Stimulated activated CD4-positive, alpha-beta T cell treated with anti-CD3 and anti-CD28 coated beads, Interleukin-4, amount 100 ng/mL, for 24 hours (primary cell): Measurements from ENCODE around the gene PGBD5.

Experiments used
- DNase-seq: peaks from one replicate; pipeline ENCODE4 v3.0.0-alpha.2; 2020

Gene PGBD5

DNA sequence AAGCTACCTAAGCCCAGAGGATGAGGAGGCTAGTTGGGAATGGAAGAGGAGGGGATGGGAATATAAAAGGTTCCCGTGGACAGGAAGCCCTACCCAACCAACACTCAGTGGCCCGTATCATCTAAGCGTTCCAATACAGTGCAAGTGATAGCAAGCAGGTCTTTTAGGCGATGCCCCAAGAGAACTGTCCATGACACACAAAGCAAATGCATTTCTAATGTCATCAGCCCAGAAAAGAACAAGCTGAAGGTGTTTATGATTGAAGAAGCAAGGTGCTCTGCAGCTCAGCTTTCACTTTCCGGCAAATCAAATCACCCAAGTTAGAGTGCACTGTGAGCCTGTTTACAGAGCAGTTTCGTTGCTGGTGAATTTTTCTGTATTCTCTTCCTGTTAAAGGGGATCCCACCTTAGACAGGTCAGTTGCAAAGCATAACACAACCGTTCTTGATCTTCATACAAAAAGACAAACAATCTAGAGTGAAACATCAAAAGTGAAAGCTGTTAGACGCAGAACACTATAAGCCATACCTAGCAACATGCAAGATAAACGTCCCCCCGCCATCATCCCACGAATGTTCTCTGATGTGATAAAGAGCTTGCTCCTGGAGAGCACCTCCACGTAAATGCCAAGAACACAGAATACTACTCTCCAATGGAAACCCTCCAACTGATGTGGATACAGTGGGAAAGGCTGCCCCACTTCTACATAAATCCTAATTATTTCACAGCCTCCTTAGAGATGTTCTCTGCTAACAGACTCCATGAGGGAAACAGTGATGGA lies 54.0 kb downstream of the PGBD5 start:
- no peak for DNase-seq

DNA sequence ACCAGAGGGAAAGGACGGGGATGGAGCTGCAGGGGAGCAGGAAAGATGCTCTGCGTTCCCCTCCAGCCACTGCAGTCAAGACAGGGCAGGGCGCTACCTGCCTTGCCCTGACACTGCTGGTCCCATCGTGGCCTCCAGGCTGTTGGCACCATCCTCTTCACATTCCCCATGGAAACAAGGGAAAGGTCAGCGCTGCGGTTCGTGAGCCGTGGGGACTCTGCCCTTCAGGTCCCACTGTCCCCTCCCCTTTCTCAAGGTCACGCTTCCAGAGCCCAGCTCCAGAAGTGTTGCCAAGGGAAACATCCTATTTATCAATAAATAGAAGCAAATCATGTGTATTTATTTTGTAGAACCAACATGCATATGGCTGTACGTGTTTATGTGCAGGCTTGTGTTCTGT lies 56.0 kb downstream of the PGBD5 start:
- DNase-seq, result no peak

DNA sequence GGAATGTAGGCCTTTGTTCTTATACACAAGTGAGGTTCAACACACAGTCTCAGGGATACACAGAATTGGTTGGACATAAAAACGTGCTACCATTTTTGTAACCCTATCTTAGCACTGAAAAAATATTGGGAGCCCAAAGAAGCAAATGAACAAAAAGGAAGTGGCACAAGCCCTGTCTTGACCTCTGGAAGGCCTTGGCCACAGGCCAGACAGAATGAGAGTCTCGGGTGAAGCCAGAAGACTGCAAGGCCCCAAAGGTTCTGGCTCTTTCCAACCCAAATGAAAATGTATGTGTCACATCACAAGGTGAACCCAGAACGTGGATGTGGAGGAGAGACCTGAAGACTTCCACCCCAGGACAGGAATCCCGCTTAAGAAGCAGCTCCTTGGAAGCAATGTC lies 57.3 kb downstream of the PGBD5 start:
- DNase-seq, result no peak

DNA sequence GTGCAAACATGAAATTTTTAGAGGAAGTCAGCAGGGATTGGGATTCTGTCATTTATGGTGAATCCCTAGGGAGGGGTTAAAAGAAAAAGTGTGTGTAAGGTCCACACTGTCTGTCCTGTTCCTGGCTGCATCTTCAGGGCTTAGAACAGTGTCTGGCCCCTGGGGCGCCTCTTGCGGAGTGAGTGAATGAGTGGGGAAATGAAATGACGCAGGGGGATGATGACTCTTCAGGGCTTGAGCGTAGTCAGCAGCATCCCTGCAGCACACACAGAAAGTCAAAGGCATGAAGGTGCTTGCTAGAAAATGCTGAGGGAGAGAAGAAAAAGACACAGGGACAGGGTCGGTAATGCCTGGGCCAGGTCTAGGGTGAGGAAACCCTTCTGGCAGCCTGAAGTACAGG lies 57.8 kb downstream of the PGBD5 start:
- no peak for DNase-seq

DNA sequence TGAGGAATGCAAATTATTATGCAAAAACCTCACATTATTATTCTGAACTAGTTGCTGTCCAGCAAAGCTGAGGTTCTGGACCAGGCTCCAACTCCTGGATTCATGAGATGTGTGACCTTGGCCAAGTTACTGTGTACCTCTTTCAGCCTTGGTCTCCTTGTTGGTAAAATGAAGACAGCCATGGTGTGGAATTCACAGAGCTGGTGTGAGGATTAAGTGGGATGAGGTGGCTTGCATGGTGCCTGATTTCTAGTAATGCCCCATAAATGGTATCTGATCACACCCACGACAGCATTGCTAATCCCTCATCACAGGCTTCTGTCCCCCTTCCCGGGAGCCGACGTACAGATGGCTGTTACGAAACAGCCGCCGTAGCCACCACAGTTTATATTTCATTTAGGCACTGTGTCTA lies 59.6 kb downstream of the PGBD5 start:
- DNase-seq, result no peak

DNA sequence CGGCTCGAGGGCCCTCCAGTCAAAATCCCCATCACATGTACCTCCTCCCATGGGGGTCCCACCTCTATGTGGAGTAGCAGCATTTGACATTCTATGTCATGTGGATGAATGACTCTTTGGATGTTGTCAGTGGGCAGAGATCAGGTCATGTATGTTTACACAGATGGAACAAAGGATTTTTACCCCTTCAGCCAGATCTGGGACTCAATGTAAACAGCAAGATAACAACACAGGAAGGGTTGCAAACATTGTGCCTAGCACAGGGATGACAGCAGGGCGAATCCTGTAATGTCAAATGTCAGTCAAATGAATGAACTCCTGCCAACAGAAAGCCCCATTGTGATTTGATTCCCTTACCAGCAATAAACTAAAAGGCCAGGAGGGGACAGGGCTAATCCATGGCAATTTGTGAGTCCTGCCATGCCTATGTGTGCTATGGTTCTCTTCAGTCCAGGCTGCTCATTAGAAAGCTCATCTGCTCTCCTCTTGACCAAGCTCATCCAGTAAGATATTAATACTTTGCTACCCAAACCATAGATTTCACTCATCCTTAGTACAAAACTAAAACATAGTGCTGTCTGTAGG lies 60.3 kb downstream of the PGBD5 start:
- no peak for DNase-seq

DNA sequence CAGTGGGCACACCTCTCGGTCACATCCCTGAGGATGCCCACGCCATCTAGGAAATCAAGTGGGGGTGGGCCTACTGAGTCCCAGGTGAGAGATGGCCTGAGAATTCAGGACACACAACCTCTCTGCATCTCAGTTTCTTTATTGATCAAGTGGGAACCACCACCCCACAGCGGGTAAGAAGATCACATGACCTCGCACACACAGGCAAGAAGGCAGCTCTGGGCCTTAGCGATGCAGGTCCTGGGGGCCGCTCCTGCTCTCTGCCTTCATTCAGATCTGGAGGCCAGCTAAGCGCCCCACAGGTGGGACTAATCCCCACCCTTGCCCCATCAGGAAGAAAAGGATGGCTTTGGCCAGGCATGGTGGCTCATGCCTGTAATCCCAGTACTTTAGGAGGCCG lies 63.2 kb downstream of the PGBD5 start:
- no peak for DNase-seq

DNA sequence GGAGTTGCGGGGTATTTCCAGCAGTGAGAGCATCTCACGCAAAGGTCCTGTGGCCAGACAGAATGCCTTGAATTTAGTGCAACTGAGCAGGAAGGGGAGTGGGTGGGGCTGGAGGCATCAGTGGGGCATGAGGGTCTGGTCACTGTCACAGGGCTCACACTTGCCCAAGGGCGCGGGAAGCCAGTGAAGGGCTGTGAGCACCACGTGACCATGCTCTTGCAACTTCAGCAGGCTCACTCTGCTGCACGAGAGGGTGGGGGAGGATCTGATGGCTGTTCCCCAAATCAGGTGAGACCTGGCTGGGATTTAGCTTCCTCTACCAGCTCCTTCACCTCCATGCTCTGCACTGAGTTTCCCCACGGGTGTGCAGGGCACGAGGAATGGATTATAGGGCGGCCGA lies 64.2 kb downstream of the PGBD5 start:
- DNase-seq, result no peak

DNA sequence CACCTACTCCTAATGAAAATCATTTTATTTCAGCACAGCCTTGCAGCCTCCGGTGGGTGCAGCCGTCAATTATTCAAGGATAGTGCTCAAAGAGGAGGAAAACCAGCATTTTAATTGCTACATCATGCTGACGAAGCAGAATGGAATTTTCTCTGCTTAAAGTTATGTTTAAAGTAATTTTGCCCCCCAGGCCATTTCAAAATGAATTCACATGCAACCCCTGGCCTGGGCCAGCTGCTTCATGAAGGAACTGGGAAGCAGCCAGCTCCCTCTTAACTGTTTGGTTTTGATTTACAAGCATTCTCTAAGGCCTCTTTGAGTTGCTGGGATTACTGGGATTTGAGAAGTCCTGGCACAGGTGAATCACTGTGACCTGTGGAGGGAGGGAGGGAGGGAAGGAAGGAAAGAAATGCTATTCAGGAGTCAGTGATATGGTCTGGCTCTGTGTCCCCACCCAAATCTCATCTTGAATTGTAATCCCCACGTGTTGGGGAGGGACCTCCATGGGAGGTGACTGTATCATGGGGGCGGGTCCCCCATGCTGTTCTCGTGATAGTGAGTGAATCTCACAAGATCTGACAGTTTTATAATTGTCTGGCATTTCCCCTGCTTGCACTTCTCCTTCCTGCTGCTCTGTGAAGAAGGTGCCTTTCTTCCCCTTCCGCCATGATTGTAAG lies 66.0 kb downstream of the PGBD5 start:
- DNase-seq, result no peak

DNA sequence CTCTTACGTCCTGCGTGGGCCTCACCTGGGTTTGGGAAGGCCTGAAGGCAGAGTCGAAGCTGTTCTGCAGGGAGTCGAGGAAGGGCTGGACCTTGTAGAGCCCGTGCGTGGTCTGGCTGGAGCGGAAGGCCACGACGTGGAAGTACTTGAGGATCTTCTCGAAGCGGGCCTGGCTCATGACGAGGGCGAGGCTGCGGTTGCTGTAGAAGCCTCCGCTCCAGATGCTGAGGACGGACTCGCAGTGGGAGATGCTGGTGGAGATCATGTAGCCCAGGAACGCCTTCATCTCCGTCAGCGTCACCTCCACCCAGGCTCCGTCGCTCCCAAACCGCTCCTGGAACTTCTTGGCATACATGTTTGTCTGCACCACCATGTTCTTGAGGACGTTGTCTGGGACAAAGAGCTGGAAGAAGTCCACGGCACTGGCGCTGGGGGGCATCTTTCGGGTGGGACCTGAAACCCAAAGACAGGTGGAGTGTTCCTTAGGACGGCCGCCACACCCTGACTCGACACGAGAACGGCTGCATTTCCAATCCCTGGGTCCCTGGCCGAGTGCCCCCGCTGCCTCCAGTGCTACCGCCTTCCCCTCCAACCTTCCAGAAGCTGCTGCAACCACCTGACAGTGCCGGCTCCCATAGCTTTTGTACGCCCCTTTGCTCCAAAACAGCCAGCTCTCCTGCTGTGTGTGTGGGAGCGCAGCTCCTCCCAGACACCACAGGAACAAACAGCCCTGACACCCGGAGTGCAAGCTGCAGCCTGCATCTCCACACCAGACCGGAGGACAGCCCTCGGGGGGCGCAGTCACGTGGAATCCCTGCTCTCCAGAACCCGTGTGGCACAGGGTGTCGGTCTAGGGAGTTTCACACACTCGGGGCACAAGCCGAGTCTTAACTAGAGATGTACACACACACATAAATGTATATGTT lies 69.0 kb downstream of the PGBD5 start:
- DNase-seq, result no peak

DNA sequence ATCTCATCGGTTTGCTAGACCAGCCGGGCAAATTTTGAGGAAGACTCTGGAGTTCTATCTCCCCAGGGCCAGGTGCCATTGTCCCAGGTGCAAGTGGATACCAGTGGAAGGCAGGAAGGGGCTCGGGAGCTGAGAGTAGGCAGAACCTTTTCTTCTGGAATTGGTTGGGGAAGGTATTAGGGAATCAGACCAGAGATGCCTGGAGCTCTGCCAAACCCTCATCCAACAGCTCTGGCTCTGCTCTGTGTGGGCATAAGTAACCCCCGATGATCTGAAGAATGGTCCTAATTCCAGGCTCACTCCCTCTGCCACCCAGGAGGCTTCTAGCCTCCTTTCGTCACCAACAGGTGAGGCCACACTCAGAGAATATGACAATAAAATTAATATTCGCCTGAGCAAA lies 69.9 kb downstream of the PGBD5 start:
- no peak for DNase-seq

DNA sequence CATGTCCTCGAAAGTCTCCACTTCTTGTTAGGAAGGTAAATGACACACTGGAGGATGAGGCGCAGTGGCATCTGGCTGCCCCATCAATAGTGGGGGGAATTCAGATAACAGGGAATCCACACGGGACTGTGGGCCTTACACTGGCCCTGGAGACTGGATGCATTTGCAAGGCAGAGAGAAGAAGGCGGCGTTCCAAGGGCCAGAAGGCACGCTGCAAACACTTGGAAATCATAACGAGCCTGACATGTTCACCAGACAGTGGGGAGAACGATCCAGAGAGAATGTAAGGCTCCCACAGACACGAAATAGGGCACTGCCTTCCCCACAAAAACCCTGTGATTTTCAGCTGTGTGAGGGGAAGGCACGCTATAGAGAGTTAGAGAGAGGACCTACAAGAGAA lies 70.5 kb downstream of the PGBD5 start:
- DNase-seq, result no peak

DNA sequence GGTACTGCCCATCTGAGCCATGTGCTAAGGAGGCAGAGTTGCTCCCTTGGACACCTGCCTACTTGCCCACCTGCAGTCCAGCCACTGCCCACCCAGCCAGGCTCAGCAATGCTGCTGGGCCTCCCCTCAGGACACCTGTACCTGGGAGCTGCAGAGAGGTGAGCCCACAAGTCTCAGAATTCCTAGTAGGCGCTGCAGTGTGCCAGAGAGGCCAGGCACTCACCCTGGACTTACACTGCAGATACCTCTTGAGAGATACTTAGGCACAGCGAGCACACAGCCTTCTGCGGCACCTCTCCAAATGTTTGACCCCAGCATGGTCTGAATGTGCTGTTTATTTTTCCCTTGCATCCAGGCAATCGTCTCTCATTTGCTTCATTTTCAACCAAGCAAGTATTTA lies 71.0 kb downstream of the PGBD5 start:
- DNase-seq, result no peak

DNA sequence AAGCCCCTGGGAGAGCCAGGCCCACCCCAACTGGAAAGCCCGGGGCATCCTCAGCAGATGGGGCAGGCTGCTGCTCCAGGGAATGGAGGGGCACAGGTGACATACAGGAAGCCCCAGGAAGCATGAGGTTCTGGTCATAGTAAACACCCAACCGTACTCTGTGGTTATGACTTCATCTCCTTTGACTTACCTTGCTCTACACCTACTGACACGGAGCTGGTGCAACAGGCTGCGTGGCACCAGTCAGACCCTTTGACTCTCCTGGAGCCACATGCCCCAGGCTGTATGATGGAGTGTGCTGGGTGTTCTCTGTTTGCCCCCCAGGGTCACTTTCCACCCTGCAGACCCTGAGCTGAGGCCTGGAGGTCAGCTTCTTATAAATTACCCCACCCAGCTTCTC lies 72.1 kb downstream of the PGBD5 start:
- DNase-seq, result no peak

DNA sequence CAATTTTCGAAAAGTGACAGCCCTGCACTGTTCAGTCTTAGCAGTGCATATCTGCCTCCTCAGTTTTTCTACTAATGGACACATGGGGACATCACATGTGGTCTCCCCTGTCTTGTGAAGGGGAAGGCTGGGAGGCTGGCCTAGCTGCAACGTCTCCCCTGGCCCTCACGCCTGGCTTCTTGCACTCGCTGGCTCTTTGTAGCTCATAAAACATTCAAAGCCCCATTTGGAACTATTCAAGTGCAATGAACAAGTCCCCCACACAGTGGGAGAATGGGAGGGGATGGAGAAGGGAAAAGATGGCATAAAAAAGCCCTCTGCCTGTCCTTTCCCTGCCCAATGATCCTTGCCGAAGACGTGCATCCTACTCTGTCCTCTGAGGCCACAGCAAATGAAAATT lies 73.6 kb downstream of the PGBD5 start:
- no peak for DNase-seq

DNA sequence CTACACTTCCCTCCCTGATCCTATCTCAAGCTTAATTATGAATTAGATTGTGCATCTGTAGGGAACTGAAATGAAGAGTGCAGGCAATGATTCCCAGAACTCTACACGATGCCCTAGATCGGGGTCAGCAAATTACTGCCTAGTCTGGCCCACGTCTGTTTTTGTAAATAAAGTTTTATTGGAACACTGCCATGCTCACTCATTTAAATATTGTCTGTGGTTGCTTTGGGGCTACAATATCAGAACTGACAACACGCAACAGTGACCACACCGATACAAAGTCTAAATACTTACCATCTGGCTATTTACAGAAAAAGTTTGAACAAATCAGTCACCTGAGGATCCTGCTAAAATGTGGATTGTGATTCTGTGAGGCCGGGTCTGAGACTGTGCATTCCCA lies 74.1 kb downstream of the PGBD5 start:
- no peak for DNase-seq

DNA sequence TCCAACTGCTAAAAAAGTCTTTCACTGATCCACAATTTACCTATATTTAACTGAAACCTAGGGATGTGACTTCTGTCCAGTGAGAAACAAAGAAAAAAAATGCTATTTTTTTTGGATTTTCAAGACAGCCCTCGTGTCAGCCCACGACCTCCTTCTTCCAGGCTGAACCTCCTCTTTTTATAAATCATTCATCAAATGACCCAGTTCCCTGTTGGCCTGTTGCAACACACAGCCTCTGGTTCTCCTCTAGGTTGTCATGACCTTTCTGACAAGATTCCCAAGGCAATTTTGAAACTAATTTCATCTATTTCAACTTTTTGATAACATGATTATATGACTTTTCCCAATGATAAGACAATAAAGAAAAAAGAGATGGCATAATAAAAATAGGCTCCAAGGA lies 74.6 kb downstream of the PGBD5 start:
- no peak for DNase-seq

DNA sequence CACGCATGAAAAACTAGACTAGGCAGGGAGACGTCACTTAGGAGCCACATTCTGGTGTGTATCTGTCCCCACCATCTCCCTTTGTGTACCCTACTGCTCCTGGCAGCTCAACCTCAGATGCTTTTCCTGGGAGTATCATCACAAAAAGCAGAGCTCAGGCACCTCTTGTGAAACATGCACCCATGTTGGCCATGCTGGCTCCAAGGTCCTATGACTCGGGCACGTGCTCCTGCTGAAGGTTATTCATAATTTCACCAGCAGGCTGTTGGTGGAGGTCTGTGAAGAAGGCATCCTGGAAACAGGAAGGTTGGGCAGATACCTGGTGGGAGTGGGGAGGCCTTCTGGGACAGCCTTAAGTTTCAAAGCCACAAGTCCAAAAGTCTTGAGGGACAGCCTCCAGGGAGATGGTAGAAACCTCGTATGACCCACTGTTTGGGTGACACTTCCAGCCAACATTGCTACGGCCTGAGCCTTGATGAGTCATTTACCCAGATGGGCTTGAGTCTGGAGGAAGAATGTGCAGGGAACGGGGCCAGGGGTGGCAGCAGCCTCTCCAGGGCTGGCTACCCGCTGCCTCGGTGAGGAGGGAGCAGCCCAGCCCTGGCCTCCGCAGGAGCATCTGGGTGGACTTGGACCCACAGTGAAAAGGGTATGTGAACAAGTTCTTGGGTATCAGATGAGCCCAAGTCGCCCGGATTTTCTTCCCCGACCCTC lies 75.8 kb downstream of the PGBD5 start:
- no peak for DNase-seq

DNA sequence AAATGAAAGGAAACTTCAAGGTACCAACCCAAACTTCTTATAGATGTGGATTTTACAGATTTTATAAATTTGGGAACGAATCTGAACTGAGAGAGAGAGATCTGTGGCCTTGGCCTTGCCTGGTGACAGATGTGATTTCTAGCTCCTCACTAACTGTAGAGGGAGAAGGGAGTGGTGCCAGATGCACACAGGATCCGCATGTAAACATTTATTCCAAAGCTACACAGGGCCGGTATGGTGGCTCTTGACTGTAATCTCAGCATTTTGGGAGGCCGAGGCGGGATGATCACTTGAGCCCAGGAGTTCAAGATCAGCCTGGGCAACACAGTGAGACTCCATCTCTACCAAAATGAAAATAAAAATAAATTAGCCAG lies 77.1 kb downstream of the PGBD5 start:
- no peak for DNase-seq

DNA sequence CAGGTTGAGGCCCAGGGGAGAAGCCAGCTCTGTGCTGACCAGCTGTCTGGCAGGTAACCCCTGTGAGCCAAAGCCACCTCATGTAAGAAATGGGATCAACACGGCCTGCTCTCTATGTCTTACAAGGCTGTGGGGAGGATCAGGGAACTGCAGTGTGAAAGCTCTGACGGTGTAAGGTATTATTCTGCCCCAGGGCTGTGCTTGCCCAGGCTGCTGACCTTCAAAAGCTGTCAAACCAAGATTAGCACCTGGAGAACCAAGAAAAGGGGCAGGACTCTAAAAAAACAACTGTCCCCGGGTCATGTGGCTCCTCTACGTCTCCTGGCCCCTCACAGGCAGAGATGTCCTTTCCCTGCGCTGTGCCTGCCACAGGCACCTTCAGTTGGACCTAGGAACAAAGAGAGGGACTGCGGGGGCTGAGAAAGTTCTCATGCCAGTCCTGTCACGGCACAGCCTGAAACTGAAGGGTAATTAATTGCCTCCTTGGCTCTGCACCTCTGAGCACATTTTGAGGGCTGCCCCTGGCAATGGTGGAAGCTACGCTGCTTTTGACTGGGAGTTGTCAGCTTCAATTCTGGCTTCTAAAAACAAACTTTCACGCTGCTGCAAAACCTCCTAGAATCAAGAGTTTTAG lies 77.6 kb downstream of the PGBD5 start:
- DNase-seq, result no peak

DNA sequence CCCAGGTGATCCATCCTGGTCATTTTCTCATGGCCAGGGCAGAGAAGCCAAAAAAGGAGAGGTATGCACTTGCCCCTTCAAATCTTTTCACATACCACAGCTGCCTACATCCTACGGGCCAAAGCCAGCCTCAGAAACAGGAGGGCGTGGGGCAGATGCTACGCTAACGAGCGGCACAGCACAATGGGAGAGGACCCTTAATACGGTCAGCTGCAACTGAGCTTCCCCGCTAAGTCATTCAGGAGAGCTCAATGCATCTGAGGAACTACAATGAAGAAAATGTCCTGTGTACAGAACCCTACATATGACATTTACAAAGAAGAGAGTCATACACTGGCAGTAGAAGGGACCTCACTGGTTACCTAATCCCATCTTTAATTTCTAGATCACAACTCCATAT lies 78.2 kb downstream of the PGBD5 start:
- no peak for DNase-seq
